Panc1 (cell line): ENCODE measurements around the gene MAP4K2.

Experiments
- CTCF ChIP-seq: fragments of 450-650 bp; IDR thresholded peaks from 2 replicates; pipeline ENCODE4 v1.5.1; 2017; ENCODE audit warnings: mild to moderate bottlenecking
- POLR2AphosphoS5 ChIP-seq: IDR thresholded peaks from 2 replicates; pipeline ENCODE4 v1.6.1; 2012; ENCODE audit warnings: mild to moderate bottlenecking, low read depth, low read length, moderate library complexity
- SIN3A ChIP-seq: IDR thresholded peaks from 2 replicates; pipeline ENCODE4 v1.6.1; 2012; ENCODE audit warnings: low read depth, mild to moderate bottlenecking, low read length, moderate library complexity, borderline replicate concordance; ENCODE audit not compliant: insufficient read depth
- TF ChIP-seq, protein P1 (sequence below), 2 experiments: IDR thresholded peaks; 2 replicates each; pipeline ENCODE4 v1.6.1; 2011 to 2012; ENCODE audit warnings: low read depth in 2 of 2, control low read depth in 1 of 2, low read length in 1 of 2, mild to moderate bottlenecking in 1 of 2, moderate library complexity in 1 of 2; ENCODE audit not compliant: insufficient read depth in 1 of 2

- TF ChIP-seq CTCF: no peak
- TF ChIP-seq, protein P1, sequence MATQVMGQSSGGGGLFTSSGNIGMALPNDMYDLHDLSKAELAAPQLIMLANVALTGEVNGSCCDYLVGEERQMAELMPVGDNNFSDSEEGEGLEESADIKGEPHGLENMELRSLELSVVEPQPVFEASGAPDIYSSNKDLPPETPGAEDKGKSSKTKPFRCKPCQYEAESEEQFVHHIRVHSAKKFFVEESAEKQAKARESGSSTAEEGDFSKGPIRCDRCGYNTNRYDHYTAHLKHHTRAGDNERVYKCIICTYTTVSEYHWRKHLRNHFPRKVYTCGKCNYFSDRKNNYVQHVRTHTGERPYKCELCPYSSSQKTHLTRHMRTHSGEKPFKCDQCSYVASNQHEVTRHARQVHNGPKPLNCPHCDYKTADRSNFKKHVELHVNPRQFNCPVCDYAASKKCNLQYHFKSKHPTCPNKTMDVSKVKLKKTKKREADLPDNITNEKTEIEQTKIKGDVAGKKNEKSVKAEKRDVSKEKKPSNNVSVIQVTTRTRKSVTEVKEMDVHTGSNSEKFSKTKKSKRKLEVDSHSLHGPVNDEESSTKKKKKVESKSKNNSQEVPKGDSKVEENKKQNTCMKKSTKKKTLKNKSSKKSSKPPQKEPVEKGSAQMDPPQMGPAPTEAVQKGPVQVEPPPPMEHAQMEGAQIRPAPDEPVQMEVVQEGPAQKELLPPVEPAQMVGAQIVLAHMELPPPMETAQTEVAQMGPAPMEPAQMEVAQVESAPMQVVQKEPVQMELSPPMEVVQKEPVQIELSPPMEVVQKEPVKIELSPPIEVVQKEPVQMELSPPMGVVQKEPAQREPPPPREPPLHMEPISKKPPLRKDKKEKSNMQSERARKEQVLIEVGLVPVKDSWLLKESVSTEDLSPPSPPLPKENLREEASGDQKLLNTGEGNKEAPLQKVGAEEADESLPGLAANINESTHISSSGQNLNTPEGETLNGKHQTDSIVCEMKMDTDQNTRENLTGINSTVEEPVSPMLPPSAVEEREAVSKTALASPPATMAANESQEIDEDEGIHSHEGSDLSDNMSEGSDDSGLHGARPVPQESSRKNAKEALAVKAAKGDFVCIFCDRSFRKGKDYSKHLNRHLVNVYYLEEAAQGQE (IDR thresholded peaks at IDR 0.05; ENCODE audit: insufficient read depth in 1 of 2, low read depth in 2 of 2, low read length in 1 of 2): no peak
- TF ChIP-seq POLR2AphosphoS5: no peak
- no peak for TF ChIP-seq SIN3A
Observed at GRCh38 chr11:64789331-64790204, 13.4 kb downstream of the MAP4K2 start.
